GM21619 (cell line): Measurements from ENCODE around the gene TGM3.

ENCODE experiments used
- ATAC-seq: cut with Tn5 transposase; IDR thresholded peaks from one replicate; pipeline ENCODE4 v1.9.1; 2021; ENCODE audit not compliant: unreplicated experiment

TGM3 gene

GRCh38 chr20:2305029-2305428, 9.2 kb downstream of the TGM3 start:
- ATAC-seq = no peak

DNA sequence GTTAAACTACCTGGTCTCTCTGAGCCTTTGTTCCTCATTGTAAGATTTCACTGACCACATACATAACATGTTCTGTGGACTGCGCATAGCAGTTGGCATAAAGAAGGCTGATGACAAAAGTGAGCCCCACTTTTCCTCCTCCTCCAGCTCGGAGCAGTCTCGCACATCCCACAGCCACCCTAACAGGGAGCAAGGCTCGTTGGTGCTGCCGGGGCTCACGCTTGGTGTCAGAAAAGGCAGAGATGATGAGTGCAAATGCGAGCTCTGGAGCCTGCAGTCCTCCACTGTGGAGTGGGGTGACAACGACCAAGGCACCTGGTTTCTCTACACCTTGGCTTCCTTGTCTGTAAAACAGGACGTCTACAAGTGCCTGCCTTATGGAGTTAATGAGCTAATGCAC, 9.7 kb downstream of the TGM3 start:
- no peak for ATAC-seq

GRCh38 chr20:2305946-2306345, 10.1 kb downstream of the TGM3 start:
- ATAC-seq = no peak

GRCh38 chr20:2307136-2307535, 11.3 kb downstream of the TGM3 start:
- ATAC-seq = no peak

DNA sequence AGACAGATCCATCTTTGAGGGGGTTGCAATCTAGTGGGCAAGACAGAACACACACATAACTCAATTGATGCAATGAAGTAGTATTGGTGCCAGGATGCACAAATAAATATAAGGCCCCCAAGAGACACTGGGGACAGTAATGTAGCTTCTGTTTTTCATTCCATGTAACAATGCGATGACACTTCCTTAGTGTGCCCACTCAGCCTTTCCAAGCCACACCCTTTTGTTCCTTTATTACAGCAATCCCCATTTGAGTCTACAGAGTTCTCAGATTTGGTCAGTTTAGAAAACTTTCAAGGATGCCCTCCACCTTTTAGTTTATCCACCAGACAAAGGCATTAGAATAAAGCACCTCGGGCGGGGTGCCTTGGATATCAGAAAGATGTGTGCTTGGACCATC, 15.5 kb downstream of the TGM3 start:
- no peak for ATAC-seq

- ATAC-seq = no peak
These were observed 17.1 kb downstream of the TGM3 start for GRCh38 chr20:2312876-2313275.

DNA sequence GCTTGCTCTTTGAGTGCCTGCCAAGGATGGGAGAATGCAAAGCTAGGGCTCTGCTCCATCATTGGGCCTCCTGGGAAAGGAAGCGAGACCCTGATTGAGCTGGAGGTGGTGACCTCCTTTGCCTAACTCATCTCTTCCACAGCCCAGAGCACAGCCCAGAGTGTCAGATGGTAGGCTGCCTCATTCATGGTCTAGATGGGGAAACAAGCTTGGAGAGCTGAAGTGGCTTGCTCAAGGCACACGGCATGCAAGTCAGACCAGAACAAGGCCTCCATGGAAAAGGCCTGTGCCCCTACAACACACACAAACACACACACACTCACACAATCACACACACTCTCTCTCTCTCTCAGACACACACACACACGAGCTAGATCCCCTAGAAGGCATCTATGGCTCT, 17.5 kb downstream of the TGM3 start:
- ATAC-seq = no peak

GRCh38 chr20:2314759-2315439, 19.1 kb downstream of the TGM3 start:
- ATAC-seq = no peak

DNA sequence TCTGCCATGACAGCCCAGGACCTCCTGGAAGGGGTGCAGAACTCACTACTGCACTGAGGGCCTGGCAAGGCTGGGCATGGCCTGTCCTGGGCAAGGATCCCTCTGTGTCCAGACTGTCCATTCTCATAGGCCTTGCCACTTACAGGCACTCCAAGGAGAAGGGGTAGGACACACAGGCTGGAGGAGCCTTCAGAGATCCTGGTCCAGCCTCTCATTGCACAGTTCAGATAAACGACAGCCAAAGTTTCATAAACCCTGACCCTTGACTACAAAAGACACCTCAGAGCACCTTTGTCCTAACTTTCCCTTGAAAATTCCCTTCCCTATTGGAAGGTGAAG, 19.6 kb downstream of the TGM3 start:
- ATAC-seq = no peak

DNA sequence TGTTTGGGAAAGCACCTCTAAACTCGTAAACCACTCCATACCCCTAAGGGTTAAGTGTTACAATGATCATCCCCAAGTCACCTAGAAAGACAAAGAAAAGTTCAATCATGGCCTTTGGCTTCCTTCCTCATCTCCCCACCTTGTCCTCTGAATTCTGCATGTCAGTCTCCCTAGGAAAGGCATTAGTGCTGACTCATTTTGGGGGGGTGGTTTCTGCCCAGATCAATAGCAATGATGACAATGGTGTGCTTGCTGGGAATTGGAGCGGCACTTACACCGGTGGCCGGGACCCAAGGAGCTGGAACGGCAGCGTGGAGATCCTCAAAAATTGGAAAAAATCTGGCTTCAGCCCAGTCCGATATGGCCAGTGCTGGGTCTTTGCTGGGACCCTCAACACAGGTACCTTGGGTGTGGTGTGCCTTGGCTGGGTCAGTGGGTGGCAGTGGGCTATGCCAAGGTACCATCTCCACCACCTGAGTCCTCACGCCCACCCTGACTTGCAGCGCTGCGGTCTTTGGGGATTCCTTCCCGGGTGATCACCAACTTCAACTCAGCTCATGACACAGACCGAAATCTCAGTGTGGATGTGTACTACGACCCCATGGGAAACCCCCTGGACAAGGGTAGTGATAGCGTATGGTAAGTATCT, 21.2 kb downstream of the TGM3 start:
- ATAC-seq = no peak

DNA sequence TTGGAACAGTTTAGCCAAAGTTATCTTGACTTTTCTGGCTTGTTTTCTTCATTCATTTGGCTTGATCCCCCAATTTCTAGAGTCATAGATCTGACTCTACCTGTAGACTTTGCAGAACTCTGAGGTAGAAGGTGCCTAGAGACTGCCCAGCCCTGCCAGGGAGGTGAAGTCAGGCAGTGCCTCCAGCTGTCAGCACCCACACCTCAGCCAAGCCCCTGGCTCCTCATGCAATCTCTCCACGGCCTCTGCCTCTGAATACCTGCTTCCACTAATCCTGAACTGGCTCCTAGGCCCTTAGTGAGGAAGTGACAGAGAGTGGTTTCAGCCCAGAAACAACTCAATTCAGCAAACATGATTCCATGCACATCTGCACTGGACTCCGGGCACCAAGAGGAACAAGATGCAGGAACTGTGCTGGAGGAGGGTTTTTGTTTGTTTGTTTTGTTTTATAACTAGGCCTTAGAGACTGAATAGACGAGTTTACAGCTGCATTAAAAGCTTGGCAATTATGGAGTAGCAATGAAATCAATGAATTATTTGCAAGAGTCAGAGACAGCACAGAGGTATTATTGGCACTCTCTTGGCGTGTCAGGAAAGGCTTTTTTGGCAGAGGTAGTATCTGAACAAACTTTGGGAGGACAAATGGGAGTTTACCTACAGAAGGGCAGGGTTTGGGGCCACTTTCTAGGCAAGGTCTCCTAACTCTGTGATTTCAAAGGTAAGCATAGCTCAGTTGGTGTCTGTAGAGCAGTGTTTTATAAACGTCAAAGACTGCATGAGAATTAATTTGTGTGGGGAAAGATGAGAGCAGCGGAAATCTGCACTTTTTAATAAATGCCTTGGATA, 25.2 kb downstream of the TGM3 start:
- no peak for ATAC-seq

DNA sequence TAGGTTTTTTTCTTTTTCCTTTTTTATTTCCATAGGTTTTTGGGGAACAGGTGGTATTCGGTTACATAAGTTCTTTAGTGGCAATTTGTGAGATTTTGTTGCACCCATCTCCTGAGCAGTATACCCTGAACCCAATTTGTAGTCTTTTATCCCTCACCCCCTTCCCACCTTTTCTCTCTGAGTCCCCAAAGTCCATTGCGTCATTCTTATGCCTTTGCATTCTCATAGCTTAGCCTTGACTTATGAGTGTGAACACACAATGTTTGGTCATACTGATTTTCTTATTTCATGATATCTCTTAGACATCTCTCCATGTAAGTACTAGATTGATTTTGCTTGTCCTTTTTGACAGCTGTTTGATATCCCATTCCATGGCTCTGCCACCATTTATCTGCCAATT, 27.2 kb downstream of the TGM3 start:
- no peak for ATAC-seq

DNA sequence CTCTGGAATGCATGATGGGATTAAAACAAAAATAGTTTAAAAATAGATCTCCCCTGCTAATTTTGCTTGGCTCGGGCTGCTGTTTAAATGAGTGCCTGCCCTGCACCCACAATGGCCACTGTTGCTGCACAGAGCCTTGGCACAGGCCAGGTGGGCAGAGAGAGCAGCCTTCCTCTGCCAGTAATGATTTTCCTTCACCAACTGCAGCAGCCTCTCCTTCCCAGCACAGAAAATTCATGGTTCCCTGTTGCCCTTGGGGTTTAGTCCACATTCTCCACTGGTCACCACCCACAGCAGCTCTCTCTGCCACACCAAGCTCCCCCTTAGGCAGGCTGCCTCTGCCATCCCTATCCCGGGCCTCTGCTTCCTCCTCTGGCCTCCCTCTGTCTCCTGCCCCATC, 30.2 kb downstream of the TGM3 start:
- no peak for ATAC-seq

DNA sequence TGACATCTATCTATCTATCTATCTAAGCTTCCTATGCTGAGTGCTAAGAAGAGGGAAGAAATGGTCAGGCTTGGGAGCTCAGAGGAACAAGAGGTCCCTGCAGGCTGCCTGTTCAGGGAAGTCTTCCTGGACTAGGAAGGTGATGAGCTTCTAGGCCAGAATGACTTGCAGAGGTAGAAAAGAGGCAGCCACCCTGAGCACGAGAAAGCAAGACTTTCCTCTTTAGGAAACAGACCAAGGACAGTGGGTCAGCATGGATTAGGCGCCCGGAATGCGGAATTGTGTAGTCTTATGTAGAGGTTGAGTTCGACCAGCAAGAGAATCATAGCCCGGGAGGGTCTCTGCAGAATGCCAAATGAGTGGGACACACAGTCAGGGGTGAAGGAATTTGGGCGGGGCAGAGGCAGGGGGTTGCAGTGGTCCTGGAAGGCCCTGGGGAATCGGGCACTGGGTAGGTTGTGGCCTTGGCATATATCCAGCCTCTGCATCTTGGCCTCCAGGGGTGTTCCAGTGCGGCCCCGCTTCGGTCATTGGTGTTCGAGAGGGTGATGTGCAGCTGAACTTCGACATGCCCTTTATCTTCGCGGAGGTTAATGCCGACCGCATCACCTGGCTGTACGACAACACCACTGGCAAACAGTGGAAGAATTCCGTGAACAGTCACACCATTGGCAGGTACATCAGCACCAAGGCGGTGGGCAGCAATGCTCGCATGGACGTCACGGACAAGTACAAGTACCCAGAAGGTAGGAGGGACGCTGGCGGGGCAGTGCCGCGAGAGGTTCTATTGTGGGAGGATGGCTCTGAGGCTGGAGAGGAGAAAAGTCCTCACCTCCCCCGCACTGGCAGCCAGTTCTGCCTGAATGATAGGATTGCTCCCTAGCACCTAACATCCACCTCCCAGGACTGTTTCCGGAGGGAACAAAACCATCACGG, 32.1 kb downstream of the TGM3 start:
- ATAC-seq = no peak

DNA sequence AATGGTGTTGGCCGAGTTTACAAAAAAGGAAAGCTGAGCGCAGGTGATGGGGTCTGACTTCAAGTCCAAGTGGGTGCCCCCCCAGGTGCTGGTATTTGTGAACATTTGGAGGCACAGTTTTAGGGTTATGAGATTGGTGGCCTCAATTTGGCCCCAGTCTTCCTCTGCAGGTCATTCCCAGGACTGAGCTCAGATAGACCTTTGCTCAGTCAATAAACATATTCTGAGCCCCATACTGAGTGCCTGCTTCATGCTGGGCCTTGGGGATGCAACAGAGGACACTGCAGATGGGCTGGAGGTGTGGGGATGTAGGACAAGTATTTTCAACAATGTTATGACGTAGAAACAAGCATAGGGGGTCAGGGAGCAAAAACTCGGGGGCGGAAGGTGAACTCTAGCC, 33.5 kb downstream of the TGM3 start:
- no peak for ATAC-seq

DNA sequence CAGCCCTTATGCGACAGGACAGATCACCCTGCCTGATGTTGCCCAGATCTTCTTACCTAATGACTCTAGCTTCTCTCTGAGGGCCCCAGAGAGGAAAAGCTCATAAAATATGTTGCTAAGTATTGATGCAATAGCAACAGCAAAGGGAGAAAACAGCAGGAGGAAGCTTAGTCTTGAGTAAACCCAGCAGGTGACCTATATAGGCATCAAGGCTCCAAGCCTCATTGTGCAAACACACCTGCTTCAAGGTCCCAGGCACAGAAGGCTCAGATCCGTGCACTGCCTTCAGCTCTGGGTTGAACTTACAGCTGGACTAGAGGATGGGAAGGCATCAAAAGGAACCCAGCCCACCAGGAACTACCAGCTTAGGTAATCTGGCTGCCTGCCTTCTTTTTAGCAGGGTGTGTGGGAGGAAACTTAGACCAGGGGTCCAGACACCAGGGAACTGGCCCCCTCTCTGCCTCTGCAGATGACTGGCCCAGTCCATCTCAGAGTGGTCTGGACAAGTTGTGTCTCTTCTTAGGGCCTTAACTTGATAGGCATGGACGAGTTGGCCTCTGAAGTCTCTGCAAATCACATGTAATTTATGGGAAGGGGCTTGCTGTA, 34.4 kb downstream of the TGM3 start:
- ATAC-seq = no peak

DNA sequence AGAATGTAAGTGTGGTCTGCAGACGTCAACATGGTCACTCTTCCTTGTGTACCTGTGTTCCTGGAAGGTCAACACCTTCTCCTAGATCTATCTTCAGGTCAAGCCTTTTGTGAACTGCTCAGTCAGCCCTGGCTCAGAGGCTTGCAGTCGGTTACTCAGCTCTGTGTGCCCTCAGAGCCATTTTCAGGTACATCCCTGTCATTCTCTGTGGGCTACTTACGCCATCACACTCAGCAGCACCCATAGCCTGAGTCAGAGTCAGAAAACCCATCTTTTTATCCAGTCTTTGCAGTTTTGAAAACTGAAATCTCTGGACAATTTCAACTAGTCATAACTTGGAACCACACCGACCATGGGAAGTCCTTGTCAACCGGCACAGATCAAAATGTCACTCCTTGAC, 35.3 kb downstream of the TGM3 start:
- ATAC-seq = no peak

DNA sequence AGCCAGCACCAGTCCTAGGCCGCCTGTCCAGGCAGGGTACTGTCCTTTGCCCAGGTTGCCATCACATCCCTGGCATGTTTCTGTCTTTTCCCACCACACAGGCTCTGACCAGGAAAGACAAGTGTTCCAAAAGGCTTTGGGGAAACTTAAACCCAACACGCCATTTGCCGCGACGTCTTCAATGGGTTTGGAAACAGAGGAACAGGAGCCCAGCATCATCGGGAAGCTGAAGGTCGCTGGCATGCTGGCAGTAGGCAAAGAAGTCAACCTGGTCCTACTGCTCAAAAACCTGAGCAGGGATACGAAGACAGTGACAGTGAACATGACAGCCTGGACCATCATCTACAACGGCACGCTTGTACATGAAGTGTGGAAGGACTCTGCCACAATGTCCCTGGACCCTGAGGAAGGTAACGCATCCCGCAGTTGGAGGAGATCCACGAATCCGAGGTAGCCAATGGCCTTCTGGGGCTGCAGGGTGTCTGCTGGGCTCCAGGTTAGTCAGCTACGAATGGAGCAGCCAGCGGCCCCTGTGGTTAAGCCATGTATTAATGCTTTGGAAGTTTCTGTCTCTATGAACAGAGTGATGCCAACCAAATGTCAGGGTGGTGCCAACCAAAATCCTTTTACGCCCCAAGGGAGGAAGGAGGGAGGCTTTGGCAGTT, 36.2 kb downstream of the TGM3 start:
- no peak for ATAC-seq

DNA sequence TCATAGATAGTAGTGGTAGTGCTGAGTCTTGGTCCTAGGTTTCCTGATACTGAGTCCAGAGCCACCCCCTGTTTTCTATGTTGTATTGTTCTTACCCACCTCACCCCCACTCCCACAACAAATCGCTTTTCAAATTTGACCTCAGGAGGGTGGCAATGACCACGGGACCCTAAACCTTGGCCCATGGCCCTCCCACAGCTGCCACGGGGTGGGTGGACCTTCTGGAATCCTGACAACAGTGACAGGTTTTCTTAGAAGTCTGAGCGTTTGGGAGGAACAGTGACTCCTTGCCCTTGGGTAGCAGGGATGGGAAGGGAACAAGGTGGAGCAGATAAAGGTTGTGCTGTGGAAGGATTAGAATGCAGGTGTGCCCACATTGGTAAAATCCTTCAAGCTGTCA, 36.9 kb downstream of the TGM3 start:
- ATAC-seq = no peak

DNA sequence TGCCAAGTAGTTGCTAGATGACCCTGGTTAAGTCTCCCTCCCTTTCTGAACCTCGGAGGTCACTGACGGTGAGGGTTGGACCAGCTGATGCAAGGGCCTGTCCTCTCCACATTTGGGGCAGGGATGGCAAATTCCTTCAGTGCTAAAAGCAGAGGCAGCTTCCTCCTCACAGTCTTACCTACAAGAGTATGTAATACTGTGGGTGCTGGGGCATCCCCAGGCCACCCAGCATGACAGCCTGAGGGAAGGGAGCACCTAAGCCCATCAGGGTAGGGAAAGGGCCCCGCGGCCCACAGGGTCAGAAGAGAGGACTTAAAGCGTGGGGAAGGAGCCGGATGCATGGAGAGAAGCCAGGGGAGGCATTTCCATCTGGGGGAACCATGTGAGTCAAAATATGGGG, 38.0 kb downstream of the TGM3 start:
- ATAC-seq = no peak
